ENCODE measurements around the gene PABPC4L.

DNA sequence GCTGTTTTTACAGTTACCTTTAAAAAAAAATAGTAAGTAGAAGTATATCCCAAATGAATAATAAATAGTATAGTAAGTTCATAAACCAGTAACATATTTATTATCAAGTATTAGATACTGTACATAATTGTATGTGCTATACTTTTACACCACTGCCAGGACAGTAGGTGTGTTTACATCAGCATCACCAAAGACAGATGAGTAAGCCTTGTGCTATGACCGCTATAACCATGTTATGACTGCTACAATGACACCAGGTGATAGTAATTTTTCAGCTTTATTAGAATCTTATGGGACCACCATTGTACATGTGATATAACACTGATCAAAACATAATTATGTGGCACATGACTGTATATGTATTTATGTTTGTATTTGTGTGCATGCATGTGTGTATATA, 27.3 kb downstream of the PABPC4L start:
- TF ChIP-seq, protein P1, sequence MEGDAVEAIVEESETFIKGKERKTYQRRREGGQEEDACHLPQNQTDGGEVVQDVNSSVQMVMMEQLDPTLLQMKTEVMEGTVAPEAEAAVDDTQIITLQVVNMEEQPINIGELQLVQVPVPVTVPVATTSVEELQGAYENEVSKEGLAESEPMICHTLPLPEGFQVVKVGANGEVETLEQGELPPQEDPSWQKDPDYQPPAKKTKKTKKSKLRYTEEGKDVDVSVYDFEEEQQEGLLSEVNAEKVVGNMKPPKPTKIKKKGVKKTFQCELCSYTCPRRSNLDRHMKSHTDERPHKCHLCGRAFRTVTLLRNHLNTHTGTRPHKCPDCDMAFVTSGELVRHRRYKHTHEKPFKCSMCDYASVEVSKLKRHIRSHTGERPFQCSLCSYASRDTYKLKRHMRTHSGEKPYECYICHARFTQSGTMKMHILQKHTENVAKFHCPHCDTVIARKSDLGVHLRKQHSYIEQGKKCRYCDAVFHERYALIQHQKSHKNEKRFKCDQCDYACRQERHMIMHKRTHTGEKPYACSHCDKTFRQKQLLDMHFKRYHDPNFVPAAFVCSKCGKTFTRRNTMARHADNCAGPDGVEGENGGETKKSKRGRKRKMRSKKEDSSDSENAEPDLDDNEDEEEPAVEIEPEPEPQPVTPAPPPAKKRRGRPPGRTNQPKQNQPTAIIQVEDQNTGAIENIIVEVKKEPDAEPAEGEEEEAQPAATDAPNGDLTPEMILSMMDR (conservative IDR thresholded peaks at IDR 0.05; ENCODE audit: low read depth, low read length) = no peak
- no peak for TF ChIP-seq MAZ (IDR thresholded peaks at IDR 0.05; ENCODE audit: borderline replicate concordance, low read depth, low read length)
- TF ChIP-seq POLR2A (IDR thresholded peaks at IDR 0.05; ENCODE audit: low read depth, low read length) = no peak
- TF ChIP-seq RFX5 (IDR thresholded peaks at IDR 0.05; ENCODE audit: low read depth, low read length) = no peak
- no peak for TF ChIP-seq CEBPB (IDR thresholded peaks at IDR 0.05; ENCODE audit: low read depth, low read length)
- no peak for TF ChIP-seq BHLHE40 (IDR thresholded peaks at IDR 0.05; ENCODE audit: low read depth, low read length)
- TF ChIP-seq USF2 (IDR thresholded peaks at IDR 0.05; ENCODE audit: low read depth, low read length) = no peak
- TF ChIP-seq SMC3 (IDR thresholded peaks at IDR 0.05; ENCODE audit: low read depth, low read length) = no peak
- no peak for TF ChIP-seq RAD21 (IDR thresholded peaks at IDR 0.05; ENCODE audit: low read length)
- TF ChIP-seq MXI1 (IDR thresholded peaks at IDR 0.05; ENCODE audit: borderline replicate concordance, low read depth, low read length) = no peak

Data from IMR-90 (cell line).